RWPE1 (cell line): ENCODE data around the gene GALNT15.

Experiments
- CTCF ChIA-PET: fragments of 350-600 bp; sonication (Branson Sonifier 250); formaldehyde crosslinking; extraction: SDS; loops from one replicate; lab custom pipeline; 2021; lab: Yijun Ruan, JAX
- POLR2A ChIA-PET: fragments of 400-600 bp; formaldehyde crosslinking; extraction: SDS; loops from one replicate; lab custom pipeline; 2020; ENCODE audit warnings: antibody characterized with exemption; ENCODE audit not compliant: low non-redundant PET; lab: Yijun Ruan, JAX
- DNase-seq: peaks from one replicate; pipeline ENCODE4 v3.0.0; 2012; ENCODE audit warnings: low spot score
- H3K27ac ChIP-seq: fragments of 450-650 bp; 2 replicates; pipeline ENCODE4 v1.5.1; 2017
- TF ChIP-seq, protein P1 (sequence below): fragments of 450-650 bp; conservative IDR thresholded peaks from 2 replicates; pipeline ENCODE4 v1.5.1; 2017; ENCODE audit warnings: low read depth, mild to moderate bottlenecking

Gene GALNT15

DNA sequence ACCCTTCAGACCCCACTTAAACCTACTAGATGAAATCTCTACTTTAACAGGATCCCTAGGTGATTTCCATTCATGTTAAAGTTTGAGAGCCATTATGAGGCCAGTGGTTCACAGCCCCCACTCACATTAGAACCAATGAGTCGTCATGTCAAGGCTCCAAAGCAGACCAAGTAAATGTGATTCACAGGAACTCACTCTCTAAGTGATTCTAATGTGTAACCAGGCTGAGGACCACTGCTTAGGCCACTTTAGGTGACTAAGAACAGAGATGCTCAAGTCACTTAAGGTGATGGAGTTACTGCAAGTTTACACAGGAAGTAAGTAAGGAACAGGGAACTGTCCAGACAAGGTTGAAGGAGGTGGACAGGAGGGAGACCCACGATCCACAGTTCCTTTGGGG is 7.7 kb downstream of the GALNT15 start:
- no peak overlapping the region for H3K27ac ChIP-seq
- POLR2A ChIA-PET, result no interaction called here
- DNase-seq, result no peak
- CTCF ChIA-PET, result no interaction called here
- TF ChIP-seq, protein P1, sequence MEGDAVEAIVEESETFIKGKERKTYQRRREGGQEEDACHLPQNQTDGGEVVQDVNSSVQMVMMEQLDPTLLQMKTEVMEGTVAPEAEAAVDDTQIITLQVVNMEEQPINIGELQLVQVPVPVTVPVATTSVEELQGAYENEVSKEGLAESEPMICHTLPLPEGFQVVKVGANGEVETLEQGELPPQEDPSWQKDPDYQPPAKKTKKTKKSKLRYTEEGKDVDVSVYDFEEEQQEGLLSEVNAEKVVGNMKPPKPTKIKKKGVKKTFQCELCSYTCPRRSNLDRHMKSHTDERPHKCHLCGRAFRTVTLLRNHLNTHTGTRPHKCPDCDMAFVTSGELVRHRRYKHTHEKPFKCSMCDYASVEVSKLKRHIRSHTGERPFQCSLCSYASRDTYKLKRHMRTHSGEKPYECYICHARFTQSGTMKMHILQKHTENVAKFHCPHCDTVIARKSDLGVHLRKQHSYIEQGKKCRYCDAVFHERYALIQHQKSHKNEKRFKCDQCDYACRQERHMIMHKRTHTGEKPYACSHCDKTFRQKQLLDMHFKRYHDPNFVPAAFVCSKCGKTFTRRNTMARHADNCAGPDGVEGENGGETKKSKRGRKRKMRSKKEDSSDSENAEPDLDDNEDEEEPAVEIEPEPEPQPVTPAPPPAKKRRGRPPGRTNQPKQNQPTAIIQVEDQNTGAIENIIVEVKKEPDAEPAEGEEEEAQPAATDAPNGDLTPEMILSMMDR, result no peak

DNA sequence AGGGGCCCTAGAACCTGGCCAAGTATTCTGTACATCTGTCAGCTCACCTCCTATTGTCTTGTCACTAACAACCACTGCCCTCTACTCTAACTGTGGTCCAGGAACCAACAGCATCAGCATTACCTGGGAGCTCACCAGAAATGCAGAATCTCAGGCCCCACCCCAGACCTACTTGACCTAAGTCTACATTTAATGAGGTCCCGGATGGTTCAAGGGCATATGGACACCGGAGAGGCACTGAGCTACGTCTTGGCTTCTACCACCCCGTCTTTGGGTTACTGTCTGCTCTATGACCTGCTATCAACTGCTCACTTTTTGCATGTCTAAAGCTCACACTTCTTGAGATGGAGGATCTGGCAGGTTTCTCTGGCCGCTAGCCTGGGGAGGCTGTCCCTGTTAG is 8.1 kb downstream of the GALNT15 start:
- CTCF ChIA-PET, result no interaction called here
- POLR2A ChIA-PET, result no interaction called here
- DNase-seq, result no peak
- TF ChIP-seq, protein P1, result no peak
- H3K27ac ChIP-seq, result no peak overlapping the region

DNA sequence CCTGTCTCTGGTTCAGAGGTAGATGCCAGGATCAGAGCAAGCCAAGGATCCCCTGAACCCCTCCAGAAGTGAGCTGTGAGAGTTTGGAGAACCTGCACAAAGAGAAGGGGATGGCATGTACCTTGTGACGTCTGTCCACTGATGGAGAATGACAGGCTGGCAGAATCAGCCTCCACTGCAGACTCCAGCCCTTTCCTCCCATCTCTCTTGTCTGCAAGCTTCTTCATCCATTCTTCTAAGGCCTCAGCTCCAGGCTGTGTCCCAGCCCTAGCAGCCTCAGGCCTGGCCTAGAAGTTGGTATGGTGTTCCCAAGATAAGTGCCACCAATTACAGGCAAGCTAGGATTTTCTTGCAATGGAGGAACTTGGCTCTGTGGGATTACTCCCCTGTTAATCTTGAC is 8.6 kb downstream of the GALNT15 start:
- ChIA-PET CTCF (no interaction called here), POLR2A (no interaction called here)
- no peak overlapping the region for H3K27ac ChIP-seq

DNA sequence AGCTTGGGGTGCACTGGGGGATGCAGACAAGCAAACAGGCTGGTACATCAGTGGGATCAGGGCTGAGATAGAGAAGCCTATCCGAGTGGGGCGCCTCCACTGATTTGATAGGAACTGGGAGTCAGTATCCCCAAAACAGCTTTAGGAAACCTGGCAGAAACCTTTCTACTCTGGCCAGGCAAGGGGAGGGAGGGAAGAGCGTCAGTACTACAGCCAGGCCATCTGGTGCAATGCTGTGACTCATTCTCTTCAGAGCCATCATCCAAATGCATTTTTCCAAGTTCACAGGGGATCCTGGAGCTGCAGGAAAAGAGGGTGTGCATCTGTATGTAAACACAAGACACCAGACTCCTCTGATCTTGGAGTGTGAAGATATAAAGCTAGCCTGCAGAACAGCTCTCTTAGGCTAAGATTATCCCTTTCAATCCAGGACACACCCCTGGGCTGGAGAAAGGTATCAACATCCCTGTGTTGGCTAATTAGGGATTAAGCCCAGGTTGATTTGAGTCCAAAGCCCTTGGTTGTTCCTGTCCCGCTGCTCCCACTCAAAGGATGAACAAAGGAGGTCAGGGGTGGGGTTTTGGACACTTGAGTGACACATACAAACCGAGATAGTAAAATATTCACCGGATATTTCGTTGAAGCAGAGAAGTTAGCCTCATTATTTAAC is 9.3 kb downstream of the GALNT15 start:
- CTCF ChIA-PET, result no interaction called here
- POLR2A ChIA-PET, result no interaction called here
- no peak overlapping the region for H3K27ac ChIP-seq
- DNase-seq, result peak; percentile 12
- TF ChIP-seq, protein P1, result no peak

More for the DNA sequence above, 8.6 kb downstream of the GALNT15 start:
- TF ChIP-seq, protein P1, result no peak
- no peak for DNase-seq

DNA sequence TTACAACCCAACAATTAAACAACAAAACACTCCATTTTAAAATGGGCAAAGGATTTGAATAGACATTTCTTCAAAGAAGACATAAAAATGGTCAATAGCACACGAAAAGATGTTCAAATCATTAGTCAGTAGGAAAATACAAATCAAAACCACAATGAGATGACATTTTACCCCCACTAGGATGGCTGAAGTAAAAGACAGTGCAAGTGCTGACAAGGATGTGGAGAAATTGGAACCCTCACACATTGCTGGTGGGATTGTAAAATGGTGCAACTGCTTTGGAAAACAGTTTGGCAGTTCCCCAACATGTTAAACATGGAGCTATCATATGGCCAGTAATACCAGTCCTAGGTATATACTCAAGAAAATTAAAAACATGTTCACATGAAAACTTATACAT is 11.6 kb downstream of the GALNT15 start:
- DNase-seq, result no peak
- H3K27ac ChIP-seq, result no peak overlapping the region
- ChIA-PET POLR2A (no interaction called here), CTCF (no interaction called here)
- TF ChIP-seq, protein P1, result no peak

DNA sequence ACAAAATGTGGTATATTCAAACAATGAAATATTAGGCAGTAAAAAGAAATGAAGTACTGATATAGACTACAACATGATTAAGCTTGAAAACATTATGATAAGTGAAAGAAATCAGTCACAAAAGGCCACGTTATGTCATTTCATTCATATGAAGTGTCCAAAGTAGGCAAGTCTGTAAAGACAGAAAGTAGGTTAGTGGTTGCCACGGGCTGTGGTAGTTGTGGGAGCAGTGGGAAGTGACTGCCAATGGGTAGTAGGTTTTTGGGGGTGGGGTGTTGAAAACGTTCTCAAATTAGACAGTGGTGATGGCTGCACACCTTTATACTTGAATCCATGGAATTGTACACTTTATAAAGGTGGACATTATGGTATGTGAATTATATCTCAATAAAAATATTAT is 12.1 kb downstream of the GALNT15 start:
- TF ChIP-seq, protein P1, result no peak
- ChIA-PET CTCF (no interaction called here), POLR2A (no interaction called here)
- no peak for DNase-seq
- no peak overlapping the region for H3K27ac ChIP-seq
